Measurements from ENCODE around the gene SRGAP3. TPM values are rescaled to one million over a fixed set of nuclear protein-coding genes. Genes with fewer than 3 reads are reported as not detected.

The SRGAP3 gene
- total RNA-seq, 1 donor from 2014 or later, result 2.7 TPM

DNA sequence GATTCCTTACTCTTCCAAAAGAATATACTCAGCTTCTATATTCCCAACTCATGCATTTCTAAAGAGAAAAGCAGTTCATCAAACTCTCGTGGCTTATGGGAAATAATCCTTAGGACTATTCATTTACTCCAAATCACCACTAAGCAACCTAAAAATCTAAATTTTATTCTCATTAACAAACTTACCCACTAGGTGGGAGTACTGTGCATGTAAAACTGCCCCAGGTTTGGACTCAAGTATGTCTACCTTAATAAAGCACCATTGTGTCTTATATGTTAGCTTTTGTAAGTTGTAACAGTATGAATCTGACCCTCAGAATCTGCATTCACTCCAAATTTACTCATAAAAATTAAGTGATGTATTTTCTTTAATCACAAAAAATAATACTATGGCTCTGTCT lies 311.4 kb downstream of the SRGAP3 start:
- no peak for DNase-seq (ENCODE audit: low spot score)

GRCh38 chr3:8937064-8938020 lies 312.1 kb downstream of the SRGAP3 start:
- no peak for DNase-seq (ENCODE audit: low spot score)

DNA sequence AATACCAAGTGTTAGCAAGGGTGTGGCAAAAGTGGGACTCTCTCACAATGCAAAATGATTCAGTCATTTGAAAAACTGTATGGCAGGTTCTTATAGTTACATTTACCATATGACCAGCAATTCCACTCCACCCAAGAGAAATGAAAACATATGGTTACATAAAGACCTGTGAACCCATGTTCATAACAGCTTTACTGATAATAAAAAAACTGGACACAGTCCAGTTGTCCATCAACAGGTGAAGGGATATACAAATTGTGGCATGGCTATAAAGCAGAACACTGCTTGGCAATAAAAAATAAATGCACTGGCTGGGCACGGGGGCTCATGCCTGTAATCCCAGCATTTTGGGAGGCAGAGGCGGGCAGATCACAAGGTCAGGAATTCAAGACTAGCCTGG lies 316.9 kb downstream of the SRGAP3 start:
- no peak for DNase-seq (ENCODE audit: low spot score)

DNA sequence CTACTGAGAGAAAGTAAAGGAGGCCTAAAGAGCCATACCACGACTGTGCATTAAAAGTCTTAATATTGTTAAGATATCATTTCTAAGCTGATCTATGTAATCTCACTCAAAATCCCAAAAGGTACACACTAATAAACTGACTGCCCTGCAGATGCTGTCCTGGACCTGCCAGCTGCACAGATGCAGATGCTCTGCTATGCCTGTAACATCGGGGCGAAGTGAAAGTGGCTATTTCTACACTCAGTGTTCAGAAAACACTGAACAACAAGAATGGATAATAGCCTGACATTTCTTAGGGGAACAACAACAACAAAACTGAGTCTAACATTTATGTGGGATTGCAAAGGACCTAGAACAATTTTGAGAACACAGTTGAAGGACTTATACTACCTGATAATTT lies 318.1 kb downstream of the SRGAP3 start:
- no peak for DNase-seq (ENCODE audit: low spot score)

Other genes with a start within 250 kb of the SRGAP3 start
- gene THUMPD3, start 113.4 kb upstream of the SRGAP3 start, total RNA-seq, result 43.0 TPM
- 127 TPM for gene SETD5, start 148.0 kb upstream of the SRGAP3 start, total RNA-seq

Data from mesenteric fat pad (tissue), 1 donor.